Stimulated activated CD4-positive, alpha-beta T cell treated with anti-CD3 and anti-CD28 coated beads, Interleukin-4, amount 100 ng/mL, for 48 hours (primary cell): ENCODE measurements around the gene RNF214.
"Not testable (repeated sequence)": the region's sequence is repeated elsewhere in the genome, so short reads cannot be mapped to it uniquely, and the experiment has no call there.

Experiments
- DNase-seq, 2 donors: peaks; one replicate each; pipeline ENCODE4 v3.0.0-alpha.2; 2020; ENCODE audit warnings: low read depth in 2 of 2

Gene RNF214

DNA sequence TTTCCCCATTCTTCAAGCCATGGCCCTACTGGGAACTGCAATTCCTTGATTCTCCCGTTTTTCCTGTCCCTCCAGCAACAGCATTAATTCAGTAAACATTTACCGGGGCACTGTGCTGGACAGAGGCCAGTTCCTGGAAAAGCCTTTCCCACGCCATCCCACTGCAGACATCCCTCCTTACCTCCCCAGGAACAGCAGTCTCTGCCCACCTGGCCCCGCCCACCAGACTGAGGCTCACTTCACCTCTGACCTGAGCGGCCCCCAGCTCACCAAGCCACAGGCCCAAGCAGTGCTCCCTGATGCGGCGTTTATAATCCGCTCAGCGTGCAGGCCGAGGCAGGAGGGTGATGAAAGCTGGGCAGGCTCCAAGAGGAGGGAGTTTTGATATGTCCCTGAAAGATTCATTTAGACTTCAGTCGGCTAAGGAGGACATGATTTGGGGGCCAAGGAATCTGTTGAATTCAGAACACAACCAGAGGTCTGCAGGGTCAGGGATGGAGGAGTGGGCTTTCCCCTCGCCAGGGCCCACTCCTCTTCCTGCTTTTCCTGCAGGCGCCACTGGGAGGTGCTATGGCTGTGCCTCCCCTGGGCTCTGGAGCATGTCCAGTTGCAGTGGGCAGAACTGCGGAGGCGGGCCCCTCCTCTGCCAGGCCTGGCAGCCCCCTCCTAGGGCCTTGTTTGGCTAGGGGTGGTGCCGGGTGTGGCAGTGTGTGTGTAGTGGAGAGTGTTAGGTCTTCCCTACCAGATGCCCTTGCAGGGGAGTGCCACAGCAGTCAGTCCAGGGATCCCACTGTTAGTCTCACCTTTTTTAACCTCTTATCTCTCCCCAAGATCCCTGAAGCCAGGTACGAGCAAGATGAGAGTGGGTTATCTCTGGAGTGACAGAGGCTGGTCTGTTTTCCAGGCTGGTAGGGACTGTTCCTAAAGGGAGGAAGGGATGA is 34.7 kb upstream of the RNF214 start:
- no peak for DNase-seq

DNA sequence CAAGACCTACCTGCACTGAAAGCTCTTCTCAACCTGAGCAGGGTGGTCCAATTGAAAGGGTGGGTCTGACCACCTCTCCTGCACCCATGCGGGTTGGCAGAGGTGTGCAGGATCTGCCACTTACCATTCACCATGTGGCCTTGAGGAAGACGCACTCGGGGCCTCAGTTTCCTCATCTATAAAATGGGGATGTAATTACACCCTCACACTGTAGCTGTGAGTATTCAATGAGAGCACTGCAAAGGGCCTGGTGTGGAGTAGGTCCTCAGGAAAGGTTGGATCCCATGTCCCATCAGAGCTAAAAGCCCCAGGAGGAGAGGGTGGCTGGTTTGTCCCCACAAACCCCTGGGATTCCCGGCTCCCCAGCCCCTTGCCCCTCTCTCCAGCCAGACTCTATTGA is 33.9 kb upstream of the RNF214 start:
- DNase-seq: no peak

GRCh38 chr11:117199053-117199915 is 33.2 kb upstream of the RNF214 start, which contains the start of gene TAGLN:
Gene TAGLN (plus strand): TSS chr11:117199370. CDS start chr11:117203014, 3,644 bp downstream.
- no peak for DNase-seq

GRCh38 chr11:117199916-117200812 is 32.3 kb upstream of the RNF214 start:
- no peak for DNase-seq

DNA sequence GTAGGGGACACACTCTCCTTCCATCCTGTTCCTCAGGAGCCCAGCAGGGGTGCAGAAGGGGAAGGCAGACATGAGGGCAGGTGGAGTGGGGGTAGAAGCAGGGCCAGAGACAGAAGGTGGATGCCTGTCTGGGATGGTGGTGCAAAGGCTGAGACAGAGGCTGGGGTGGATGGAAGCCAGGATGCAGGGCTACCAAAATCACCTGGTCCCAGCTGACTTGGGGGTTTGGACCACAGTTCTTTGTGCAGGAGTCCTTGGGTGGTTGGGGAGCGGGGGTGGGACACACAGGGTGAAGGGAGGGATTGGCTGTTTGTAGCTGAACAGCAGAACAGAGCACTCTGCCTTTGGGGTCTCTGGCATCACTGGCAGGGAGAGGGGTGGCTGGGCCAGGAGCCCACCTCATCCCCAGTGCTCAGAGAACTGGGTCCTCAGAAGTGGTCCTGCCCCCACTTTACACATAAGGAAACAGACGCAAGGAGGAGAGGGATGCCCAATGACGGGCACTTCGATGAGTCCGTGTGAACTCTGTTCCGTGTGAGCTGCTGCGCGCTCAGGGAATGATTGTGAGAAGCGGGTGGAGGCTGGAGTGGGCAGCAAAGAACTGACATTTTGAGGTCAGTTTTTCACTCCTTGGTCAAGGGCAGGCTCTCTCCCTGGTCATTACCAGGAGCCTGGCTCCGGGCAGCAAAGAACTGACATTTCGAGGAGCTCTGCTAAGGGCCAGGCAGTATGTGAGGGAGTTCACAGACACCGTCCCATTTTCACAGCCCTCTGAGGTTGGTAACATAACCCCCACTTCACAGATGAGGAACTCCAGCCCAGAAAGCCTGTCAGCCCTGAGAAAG is 31.4 kb upstream of the RNF214 start:
- no peak for DNase-seq

DNA sequence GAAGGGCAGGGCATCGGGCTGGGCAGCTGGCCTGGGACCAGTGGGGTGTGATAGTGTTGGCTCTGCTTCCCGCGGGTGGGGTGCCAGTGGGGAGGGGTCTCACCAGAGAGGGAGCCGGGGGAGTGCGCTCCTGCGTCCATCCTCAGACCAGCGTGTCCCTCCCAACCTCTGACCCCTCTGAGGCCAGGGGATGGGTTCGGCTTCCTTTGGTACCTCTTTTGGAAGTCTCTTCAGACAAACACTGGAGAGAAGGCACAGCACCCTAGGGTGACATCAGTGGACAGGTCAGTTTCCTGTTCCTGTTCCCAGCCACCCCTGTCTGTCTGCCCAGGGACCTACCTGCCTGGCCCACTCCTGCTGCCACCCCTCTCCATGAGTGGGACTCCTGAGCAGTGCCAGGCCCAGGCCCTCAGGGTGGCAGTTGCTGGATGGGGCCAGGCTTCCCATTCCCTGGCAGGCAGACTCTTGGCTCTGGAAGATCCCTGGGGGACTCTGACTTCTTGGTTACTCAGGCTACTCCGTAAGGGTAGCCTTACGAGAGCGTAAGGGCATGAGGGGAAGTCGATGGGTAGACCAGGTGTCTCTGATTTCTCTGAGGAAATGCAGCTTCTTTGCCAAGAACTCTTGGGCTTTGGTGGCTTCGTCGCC is 30.7 kb upstream of the RNF214 start:
- no peak for DNase-seq

DNA sequence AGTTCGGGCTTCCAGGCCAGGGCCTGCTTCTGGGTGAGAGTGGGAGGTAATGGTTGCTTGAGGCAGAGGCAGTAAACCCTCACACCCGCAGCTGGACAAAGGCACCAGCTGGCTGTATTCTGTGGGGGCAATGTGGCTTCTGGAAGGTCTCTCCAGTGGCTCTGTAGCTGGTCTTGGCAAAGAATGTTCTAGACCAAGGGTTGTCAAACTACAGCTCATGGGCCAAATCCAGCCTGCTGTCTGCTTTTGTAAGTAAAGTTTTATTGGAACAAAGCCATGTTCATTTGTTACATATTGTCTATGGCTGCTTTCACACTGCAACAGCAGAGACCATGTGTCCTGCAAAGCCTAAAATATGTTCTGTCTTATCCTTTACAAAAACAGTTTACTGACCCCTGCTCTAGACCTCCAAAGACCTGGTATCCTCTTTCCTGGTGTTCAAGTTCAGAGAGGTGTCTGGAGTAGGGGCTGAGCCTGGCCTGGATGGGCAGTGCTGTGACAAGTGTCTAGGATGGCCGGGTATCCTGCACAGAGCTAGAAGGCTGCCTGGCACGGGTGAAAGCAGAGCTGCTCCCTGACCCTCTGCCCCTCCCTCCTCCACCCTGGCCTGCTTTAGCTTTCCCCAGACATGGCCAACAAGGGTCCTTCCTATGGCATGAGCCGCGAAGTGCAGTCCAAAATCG is 29.9 kb upstream of the RNF214 start:
- no peak for DNase-seq

DNA sequence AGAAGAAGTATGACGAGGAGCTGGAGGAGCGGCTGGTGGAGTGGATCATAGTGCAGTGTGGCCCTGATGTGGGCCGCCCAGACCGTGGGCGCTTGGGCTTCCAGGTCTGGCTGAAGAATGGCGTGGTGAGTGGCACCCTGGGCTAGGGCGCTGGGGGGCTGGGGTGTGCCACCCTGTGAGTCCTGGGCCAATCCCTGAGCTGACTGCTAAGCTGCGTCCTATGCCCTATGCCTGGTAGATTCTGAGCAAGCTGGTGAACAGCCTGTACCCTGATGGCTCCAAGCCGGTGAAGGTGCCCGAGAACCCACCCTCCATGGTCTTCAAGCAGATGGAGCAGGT is 29.4 kb upstream of the RNF214 start:
- no peak for DNase-seq

DNA sequence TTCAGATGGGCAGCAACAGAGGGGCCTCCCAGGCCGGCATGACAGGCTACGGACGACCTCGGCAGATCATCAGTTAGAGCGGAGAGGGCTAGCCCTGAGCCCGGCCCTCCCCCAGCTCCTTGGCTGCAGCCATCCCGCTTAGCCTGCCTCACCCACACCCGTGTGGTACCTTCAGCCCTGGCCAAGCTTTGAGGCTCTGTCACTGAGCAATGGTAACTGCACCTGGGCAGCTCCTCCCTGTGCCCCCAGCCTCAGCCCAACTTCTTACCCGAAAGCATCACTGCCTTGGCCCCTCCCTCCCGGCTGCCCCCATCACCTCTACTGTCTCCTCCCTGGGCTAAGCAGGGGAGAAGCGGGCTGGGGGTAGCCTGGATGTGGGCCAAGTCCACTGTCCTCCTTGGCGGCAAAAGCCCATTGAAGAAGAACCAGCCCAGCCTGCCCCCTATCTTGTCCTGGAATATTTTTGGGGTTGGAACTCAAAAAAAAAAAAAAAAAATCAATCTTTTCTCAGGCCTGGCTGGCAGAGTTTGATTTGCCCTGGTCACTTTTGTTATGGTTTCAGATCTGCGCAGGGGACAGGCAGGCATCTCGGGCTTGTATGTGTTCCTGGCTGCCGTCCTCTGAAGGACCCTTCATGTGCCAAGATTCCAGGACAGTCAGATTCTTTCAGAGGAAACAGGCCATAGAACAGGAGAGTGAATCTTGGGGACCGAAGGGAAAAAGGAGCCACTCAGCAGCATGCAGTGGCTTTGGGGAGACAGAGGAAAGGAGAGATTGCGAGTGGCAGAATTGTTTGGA is 28.0 kb upstream of the RNF214 start:
- no peak for DNase-seq

GRCh38 chr11:117205211-117205818 is 27.2 kb upstream of the RNF214 start:
- no peak for DNase-seq

DNA sequence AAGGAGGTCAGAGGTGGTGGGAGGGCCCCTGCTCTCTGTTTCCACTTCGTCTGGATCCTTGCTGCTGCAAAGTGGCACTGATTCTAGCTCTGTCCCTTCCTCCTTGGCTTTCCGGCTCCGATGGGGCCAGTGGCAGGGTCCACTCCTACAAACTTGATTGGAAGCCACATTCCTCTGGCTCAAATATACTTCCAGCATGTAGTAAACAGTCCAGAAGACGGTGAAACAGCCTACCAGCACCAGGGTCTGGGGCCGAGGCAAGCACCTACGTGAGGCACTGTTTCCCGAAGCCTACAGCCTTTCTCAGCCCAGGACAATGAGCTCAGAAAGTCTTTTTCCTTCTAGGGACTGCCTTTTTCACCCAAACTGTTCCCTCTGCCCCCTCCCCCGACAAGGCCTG is 26.4 kb upstream of the RNF214 start:
- DNase-seq: not testable (repeated sequence)

GRCh38 chr11:117206859-117207258 is 25.6 kb upstream of the RNF214 start:
- not testable (repeated sequence) for DNase-seq

DNA sequence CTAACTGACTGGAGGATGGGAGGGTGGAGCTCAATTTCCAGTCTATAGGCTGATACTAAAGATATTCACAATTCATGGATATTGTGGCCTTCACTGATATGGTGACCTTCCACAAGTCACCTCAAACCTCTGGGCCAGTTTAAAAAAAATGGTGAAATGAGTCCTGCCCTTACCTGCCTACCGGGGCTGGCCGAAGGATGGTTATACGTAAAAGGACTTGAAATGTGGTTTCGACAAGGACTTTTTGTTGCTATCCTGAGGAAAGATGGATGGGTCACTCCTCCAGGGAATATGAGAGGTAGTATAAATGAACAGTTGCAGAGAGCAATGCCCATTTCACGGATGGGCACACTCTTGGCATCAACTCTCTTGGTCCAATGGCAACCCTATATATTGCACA is 25.0 kb upstream of the RNF214 start:
- DNase-seq: not testable (repeated sequence)

- DNase-seq: not testable (repeated sequence)
Observed at GRCh38 chr11:117208710-117209109, 23.8 kb upstream of the RNF214 start.

DNA sequence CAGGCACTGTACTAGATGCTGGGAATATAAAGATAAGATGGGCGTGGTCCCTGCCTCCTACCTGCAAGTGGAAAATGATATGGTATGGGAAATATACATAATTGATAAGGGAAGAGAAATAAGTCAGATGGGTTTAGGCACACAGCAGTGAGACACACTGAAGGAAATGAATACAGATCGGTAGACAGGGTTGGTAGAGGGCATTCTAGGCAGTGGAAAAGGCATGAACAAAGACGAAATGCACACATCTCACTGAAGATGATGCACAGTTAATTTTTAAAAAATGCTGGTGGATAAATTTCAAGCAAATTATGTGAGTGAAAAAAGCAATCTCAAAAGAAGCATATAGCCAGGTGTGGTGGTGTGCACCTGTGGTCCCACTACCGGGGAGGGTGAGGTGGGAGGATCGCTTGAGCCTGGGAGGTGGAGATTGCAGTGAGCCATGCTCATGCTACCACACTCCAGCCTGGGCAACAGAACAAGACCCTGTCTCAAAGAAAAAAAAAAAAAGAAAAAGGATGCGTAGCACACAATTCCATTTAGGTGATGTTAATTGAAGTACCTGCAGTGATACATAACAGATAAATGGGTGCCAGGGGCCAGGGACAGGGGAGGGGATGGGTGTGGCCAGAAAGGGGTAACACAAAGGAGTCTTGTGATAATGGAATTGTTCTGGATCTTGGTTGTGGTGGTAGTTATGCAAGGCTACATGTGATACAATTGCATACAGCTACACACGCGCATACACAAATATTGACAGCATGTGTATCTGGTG is 22.9 kb upstream of the RNF214 start:
- DNase-seq: not testable (repeated sequence)

DNA sequence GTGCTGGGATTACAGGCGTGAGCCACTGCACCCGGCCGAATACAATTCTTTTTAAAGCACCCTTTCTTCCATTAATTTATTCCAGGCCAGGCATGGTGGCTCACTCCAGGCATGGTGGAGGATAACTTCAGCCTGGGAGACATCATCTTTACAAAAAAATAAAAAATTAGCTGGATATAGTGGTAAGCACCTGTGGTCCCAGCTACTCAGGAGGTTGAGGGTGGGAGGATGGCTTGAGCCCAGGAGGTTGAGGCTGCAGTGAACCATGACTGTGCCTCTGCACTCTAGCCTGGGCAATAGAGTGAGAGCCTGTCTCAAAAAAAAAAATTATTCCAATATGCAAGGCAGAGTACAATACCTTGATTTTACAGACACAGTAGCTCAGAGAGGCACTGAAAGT is 21.9 kb upstream of the RNF214 start:
- DNase-seq: no peak

GRCh38 chr11:117212697-117213355 is 19.6 kb upstream of the RNF214 start:
- no peak for DNase-seq
